ELR (cell line): ENCODE results near the gene HCFC1.
"Not testable (repeated sequence)": the region's sequence is repeated elsewhere in the genome, so short reads cannot be mapped to it uniquely, and the experiment has no call there.

Experiments
- DNase-seq: peaks from one replicate; pipeline ENCODE4 v3.0.0-alpha.2; 2015; ENCODE audit warnings: low read depth

Gene HCFC1

GRCh38 chrX:154008521-154008920 lies 36.9 kb upstream of the HCFC1 start:
- no peak for DNase-seq

GRCh38 chrX:154006947-154007346 lies 35.3 kb upstream of the HCFC1 start:
- DNase-seq: no peak

- DNase-seq: no peak
Observed at GRCh38 chrX:154004315-154004714, 32.7 kb upstream of the HCFC1 start.

GRCh38 chrX:154002215-154002719 lies 30.6 kb upstream of the HCFC1 start:
- DNase-seq: peak; percentile 59

- DNase-seq: no peak
Observed at GRCh38 chrX:154000051-154000450, 28.4 kb upstream of the HCFC1 start.

GRCh38 chrX:153999359-154000037 lies 27.9 kb upstream of the HCFC1 start:
- DNase-seq: no peak

- no peak for DNase-seq
Observed at GRCh38 chrX:153995504-153995903, 23.9 kb upstream of the HCFC1 start.

- DNase-seq: not testable (repeated sequence)
Observed at GRCh38 chrX:153994398-153994797, 22.8 kb upstream of the HCFC1 start.

- DNase-seq: no peak
Observed at GRCh38 chrX:153993978-153994377, 22.4 kb upstream of the HCFC1 start.

GRCh38 chrX:153993079-153993478 lies 21.5 kb upstream of the HCFC1 start:
- DNase-seq: no peak

- DNase-seq: no peak
Observed at GRCh38 chrX:153992180-153992579, 20.6 kb upstream of the HCFC1 start.

- DNase-seq: no peak
Observed at GRCh38 chrX:153991013-153991580, 19.5 kb upstream of the HCFC1 start.

GRCh38 chrX:153989973-153990655 lies 18.5 kb upstream of the HCFC1 start:
- DNase-seq: no peak

- DNase-seq: no peak
Observed at GRCh38 chrX:153988493-153988892, 16.9 kb upstream of the HCFC1 start.

- no peak for DNase-seq
Observed at GRCh38 chrX:153984351-153985178, 12.9 kb upstream of the HCFC1 start.

GRCh38 chrX:153983321-153983801 lies 11.7 kb upstream of the HCFC1 start:
- no peak for DNase-seq

- no peak for DNase-seq
Observed at GRCh38 chrX:153981771-153982533, 10.3 kb upstream of the HCFC1 start.

GRCh38 chrX:153981231-153981630 lies 9.6 kb upstream of the HCFC1 start:
- DNase-seq: no peak

- not testable (repeated sequence) for DNase-seq
Observed at GRCh38 chrX:153980394-153980793, 8.8 kb upstream of the HCFC1 start.

- DNase-seq: no peak
Observed at GRCh38 chrX:153974726-153975286, 3.2 kb upstream of the HCFC1 start.
